Stimulated activated CD4-positive, alpha-beta T cell treated with anti-CD3 and anti-CD28 coated beads, Interleukin-12 subunit alpha, Interleukin-12 subunit beta, amount 100 ng/mL, for 48 hours (primary cell): ENCODE data around the gene ZNF546.
"Not testable (repeated sequence)": the region's sequence is repeated elsewhere in the genome, so short reads cannot be mapped to it uniquely, and the experiment has no call there.

ENCODE experiments used
- DNase-seq, 3 donors: peaks; one replicate each; pipeline ENCODE4 v3.0.0-alpha.2; 2020; ENCODE audit warnings: low read depth in 2 of 3, low spot score in 1 of 3

ZNF546 gene

DNA sequence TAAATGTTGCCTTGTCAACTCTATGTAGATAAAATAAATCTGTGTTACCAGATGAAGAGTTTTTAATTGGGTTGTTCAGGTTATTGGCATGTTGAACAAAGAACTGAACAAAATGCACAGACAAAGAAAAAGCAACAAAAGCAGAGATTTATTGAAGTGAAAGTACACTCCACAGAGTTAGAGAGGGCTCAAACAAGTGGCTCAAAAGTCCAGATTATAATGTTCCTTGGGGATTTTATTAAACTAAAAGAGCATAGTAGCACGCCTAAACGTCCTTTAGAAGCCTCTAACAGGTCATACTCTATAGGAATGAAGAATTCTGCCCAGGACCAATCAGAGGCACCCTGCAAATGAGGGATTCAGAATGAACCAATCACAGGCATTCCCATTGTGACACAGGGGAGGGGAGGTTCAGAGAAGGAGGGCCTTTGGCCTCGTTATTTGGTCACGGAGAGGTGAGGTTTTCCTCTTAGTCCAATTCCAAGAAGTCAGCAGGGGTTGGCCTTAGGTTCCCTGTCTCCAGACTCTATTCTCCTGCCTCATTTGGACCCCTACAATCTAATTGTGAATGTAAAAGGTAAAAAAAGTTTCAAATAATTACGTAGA is 13.1 kb upstream of the ZNF546 start:
- DNase-seq, result no peak

DNA sequence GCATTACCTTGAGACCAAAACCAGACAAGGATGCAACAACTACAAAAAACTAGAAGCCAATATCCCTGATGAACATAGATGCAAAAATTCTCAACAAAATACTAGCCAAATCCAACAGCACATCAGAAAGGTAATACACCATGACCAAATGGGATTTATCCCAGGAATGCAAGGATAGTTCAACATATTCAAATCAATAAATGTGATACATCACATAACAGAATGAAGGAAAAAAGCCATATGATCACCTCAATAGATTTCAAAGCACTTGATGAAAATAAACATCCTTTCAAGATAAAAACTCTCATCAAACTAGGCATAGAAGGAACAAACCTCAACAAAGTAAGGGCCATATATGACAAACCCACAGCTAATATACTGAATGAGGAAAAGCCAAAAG is 10.2 kb upstream of the ZNF546 start:
- no peak for DNase-seq

DNA sequence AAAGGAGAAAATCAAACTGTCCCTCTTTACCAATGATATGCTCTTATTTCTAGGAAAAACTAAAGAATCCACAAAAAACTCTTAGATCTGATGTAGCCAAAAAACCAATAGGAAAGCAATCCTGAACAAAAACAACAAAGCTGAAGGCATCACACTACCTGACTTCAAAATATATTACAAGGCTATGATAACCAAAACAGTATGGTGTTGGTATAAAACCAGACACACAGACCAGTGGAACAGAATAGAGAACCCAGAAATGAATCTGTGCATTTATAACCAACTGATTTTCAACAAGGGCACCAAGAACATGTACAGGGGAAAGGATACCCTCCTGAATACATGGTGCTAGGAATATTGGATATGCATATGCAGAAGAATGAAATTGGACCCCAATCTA is 9.7 kb upstream of the ZNF546 start:
- DNase-seq, result no peak

DNA sequence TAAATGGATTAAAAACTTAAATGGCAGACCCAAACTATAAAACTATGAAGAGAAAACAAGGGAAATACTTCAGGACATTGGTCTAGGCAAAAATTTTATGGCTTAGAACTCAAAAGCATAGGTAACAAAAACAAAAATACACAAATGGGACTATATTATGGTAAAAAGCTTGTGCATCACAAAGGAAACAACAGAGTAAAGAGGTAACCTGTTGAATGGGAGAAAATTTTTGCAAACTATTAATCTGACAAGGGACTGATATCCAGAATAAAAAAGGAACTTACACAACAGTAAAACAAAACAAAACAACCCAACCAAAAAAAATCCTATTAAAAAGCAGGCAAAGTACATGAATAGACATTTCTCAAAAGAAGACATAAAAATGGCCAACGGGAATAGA is 9.3 kb upstream of the ZNF546 start:
- DNase-seq, result no peak

DNA sequence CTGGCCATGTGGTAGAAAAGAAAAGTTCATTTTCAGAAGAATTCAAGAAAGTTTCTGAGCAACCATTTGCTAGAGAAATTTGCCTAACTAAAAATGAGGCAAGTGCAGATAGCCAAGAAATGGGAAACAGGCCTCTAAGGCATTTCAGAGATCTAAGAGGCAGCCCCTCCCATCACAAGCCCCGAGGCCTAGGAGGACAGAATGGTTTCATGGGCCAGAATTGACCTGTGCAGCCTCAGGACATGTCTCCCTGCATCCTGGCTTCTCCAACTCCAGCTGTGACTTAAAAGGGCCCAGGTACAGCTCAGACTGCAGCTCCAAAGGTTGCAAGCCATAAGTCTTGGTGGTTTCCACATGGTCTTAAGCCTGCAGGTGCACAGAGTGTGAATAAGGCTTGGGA is 3.3 kb upstream of the ZNF546 start:
- no peak for DNase-seq

DNA sequence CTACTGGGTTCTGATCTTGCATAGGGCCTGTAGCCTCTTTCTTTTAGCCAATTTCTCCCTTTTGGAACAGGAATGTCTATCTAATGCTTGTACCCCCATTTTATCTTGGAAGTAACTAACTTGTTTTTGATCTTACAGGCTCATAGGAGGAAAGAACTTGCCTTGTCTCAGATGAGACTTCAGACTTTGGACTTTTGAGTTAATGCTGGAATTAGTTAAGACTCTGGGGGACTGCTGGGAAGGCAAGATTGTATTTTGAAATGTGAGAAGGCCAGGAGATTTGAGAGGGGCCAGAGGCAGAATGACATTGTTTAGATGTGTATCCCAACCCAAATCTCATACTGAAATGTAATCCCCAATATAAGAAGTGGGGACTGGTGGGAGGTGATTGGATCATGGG is 2.5 kb upstream of the ZNF546 start:
- no peak for DNase-seq

DNA sequence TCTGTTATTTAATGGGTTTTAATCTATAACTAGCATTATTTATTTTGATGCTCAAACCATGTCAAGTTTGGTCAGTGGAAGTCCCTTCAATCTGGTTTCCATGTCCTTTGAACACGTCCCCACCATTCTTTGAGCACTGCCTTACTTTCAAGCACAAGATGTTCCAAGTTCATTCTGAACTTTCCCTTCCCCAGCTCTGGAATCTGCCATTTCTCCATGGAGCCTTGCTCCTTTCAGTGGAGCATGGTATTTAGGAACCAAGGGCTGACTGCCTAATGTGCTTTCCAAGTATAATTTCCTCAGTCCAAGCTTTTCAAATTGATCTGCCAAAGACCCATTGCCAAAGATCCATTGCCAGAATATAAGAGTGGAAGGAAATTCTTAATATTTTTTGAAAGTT is 1.1 kb upstream of the ZNF546 start:
- DNase-seq, result no peak

DNA sequence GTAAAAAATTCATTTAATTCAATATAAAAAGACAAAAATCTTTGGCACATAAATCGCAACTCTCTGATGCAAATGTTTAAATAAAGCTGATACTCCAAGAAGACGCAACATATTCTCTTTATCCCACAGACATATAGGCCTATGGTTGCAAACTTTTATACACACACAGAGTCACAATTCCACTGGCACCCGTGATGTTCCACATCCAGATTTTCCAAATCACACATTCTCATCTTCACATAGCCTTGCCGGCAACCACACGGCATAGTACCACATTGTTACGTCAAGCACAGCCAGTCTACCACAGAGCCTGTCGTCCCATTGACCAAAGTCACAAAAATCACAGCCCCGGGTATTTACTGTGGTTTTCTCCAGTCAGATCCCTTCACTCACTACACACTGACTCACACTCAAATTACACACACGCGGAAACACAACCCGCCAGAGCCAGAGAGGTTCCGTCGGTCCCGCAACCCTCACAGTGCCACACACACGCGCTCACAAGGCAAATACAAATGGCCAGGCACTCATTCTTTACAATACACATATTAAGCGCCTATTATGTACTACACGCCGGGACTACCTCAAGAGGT is 546 bp upstream of the ZNF546 start:
- DNase-seq, result peak; percentile 30 to 45 (median 34)

DNA sequence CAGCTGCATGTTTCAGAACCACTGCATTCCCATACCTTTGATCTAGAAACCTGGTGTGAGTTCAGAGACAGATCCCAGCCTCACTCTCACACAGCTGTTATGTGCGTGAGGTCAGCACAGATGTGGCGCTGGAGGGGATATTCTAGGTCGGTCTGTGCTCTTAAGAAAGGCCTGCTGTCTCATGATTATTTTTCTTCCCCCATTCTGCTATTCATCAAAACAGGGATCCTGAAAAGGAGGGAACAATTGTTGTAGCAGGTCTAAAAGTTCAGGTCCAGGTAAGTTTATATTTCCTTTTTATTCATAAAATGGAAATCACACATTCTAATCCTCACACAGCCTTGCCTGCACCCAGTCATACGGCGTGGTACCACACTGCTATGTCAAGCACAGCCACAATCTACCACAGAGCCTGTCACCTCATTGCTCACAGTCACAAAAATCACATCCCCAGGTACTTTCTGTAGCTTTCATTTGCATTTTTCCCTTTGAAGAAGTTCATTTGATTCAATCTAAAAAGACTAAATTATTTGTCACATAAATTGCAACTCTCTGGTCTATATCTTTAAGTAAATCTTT is 867 bp downstream of the ZNF546 start:
- DNase-seq, result peak; percentile 8 to 25 (median 11)

DNA sequence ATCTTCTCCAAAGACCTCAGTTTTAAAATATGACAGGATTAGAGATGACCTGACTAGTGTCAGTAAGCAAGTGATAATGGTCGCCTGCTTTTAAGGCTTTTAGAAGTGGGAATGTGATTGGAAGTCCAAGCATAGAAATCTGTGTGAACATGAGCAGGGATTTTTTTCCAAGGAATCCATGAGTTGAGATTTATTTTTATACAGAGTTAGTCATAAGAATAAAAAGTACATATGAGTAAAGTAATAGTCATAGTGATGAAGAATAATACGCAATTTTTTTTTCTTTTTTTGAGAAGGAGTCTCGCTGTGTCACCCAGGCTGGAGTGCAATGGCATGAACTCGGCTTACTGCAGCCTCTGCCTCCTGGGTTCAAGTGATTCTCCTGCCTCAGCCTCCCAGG is 1.6 kb downstream of the ZNF546 start:
- no peak for DNase-seq

DNA sequence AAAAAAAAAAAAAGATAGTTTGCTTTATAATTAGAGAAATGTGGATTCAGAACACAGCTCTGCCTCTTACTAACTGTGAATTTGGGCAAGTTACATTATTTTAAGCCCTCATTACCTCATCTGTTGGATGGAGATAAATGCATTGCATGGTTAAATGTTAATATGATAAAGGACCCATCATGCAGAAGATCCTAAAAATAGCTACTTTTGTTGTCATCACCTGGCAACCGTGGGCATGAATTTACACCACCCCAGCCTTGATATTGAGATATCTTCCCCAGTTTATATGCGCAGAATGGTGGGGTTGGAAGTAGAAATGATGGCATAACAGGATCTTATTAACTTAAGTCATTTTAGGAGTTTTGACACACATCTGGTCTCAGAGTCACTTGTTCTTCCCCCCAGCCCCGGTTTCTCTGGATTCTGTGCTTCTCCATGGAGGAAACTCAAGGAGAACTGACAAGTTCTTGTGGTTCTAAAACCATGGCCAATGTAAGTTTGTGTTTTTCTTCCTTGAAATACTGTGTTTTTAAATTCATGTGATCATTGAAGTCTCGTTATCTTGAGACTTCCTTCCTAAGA is 8.9 kb downstream of the ZNF546 start:
- DNase-seq, result no peak

DNA sequence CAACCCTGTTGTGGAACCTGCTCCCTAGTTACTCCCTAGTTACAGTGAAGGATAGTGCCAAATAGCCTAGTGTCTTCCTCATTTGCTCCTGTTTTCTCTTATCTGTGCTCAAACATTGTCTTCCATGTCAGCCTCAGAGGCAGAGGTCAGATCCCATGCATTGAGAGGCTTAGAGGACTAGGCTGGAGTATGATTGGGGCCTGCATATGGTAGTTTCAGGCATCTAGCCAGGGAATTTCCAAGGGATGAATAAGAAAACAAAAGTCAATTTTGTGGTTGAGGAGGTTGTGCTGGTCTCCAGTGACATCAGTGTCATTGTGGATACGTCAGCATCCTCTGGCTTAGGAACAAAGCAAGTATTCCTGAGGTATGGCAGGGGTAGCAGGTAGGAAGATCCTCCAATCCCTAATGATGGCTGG is 9.4 kb downstream of the ZNF546 start:
- DNase-seq, result no peak

DNA sequence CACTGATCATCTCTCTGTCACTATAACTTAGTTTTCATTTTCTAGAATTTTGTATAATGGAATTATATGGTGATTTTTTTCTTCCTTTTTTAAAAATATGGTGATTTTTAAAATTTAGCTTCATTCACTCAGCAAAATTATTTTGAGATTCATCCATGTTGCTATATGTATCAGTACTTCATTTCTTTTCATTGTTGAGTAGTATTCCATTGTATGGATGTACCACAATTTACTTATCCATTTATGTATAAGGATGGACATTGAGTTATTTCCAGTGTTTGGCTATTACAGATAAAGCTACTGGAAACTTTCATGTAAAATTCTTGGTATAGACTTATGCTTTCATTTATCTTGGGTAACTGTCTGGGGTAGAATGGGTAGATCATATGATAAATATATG is 12.8 kb downstream of the ZNF546 start:
- DNase-seq, result no peak

DNA sequence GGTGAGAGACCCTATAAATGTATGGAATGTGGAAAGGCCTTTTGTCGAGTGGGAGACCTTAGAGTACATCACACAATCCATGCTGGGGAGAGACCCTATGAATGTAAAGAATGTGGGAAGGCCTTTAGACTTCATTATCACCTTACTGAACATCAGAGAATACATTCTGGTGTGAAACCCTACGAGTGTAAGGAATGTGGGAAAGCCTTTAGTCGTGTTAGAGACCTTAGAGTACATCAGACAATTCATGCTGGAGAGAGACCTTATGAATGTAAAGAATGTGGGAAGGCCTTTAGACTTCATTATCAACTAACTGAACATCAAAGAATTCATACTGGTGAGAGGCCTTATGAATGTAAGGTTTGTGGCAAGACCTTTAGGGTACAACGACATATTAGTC is 17.1 kb downstream of the ZNF546 start:
- DNase-seq, result no peak

DNA sequence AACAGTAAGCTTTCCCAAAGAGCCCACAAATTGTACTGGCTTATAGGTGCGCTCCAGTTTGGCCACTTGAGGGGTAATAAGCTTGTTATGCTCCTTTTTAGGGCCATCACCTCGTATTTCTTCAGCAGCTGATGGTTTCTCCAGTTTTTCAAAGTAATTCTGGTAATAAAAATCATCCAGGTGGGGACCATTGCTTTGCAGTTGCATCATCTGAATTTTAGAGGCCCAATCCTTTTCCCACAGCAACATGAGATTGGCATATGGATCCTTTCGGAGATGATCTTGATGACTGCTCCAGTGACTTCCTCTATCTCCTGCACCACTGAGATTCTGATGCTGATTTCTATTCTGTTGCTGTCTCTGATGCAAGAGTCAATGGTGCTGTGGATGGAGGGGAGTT is 27.1 kb downstream of the ZNF546 start:
- DNase-seq, result no peak

DNA sequence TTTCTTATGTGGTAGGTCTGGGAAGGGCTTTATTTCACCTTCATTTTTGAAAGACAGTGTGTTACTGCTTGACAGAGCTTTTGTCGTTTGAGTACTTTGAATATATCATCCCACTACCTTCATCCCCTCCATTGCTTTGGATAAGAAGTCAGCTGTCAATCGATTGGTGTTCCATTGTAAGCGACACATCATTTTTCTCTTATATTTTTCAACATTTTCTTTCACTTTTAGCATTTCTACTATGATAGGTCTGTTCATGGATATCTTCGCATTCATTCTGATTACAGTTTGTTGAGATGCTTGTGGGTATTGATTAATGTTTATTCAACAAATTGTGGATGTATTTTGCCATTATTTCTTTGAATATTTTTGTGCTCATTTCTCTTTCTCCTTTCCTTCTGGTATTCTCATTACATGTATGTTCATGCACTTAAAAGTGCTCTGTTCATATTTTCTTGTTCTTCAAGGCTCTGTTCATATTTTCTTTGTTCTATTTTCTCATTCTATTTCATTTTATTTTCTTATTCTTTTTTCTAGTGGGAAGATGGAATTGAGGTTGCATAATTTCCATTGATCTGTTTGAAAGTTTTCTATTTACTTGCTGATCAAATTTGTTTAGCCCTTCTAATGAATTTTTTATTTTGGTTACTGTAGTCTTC is 29.2 kb downstream of the ZNF546 start:
- no peak for DNase-seq

DNA sequence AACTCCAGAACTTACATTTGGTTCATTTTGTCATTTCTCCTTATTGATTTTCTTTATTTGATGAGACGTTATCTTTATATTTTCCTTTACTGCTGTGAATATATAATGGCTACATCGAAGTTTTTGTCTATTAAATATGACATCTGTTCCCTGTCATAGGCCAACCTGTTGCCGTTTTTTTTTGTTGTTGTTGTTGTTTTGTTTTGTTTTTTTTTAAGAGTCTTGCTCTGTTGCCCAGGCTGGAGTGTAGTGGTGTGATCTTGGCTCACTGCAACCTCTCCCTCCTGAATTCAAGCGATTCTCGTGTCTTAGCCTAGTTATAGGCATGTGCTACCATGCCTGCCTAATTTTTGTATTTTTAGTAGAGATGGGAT is 29.7 kb downstream of the ZNF546 start:
- DNase-seq, result no peak

DNA sequence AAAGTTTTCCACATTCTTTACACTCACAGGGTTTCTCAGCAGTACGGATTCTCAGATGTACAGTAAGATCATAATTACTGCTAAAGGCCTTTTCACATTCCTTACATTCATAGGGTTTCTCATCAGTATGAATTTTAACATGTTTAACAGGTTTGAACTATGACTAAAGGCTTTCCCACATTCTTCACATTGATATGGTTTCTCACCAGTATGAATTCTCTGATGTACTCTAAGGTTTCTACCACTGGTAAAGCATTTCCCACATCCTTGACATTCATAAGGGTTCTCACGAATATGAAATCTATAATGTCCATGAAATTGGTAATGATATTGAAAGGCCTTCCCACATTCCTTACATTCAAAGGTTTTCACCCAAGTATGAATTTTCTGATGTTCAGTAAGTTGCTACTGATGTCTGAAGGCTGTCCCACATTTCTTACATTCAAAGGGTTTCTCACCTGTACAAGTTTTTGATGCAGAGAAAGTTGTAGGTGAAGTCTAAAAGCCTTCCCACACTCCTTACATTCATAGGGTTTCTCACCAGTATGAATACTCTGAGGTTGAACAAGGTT is 37.2 kb downstream of the ZNF546 start:
- DNase-seq, result no peak

DNA sequence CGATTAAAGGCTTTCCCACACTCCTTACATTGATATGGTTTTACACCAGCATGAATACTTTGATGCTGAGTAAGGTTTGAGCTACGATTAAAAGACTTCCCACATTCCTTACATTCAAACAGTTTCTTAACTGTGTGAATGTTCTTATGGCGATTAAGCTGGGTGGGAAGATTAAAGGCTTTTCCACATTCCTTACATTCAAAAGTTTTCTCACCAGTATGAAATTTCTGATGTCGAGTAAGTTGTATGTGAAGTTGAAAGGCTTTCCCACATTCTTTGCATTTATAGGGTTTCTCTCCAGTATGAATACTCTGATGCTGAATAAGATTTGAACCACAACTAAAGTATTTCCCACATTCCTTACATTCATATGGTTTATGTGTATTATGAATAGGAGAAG is 39.1 kb downstream of the ZNF546 start:
- DNase-seq, result no peak

DNA sequence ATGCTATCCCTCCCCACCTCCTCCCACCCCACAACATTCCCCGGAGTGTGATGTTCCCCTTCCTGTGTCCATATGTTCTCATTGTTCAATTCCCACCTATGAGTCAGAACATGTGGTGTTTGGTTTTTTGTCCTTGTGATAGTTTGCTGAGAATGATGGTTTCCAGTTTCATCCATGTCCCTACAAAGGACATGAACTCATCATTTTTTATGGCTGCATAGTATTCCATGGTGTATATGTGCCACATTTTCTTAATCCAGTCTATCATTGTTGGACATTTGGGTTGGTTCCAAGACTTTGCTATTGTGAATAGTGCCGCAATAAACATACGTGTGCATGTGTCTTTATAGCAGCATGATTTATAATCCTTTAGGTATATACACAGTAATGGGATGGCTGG is 41.2 kb downstream of the ZNF546 start:
- DNase-seq, result not testable (repeated sequence)

DNA sequence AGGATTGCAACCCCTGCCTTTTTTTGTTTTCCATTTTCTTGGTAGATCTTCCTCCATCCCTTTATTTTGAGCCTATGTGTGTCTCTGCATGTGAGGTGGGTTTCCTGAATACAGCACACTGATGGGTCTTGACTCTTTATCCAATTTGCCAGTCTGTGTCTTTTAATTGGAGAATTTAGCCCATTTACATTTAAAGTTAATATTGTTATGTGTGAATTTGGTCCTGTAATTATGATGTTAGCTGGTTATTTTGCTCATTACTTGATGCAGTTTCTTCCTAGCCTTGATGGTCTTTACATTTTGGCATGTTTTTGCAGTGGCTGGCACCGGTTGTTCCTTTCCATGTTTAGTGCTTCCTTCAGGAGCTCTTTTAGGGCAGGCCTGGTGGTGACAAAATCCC is 44.9 kb downstream of the ZNF546 start:
- not testable (repeated sequence) for DNase-seq

DNA sequence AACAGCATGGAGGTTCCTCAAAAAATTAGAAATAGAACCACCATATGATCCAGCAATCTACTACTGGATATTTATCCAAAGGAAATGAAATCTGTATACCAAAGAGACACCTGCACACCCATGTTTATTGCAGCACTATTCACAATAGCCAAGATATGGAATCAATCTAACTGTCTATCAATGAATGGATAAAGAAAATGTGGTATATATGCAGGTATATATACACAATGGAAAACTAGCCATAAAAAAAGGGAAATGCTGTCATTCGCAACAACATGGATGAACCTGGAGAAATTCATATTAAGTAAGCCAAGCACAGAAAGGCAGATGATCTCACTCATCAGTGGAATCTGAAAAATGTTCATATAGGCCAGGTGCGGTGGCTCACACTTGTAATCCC is 56.6 kb downstream of the ZNF546 start:
- DNase-seq, result no peak
